Measurements from ENCODE around the gene EWSR1. TPM values are rescaled to one million over a fixed set of nuclear protein-coding genes. Genes with fewer than 3 reads are reported as not detected.

Gene EWSR1
- total RNA-seq, 1 experiment from 2014 or later = 462 TPM

- no peaks in the 10 kb centered on the region for H3K79me1 ChIP-seq (ENCODE audit: insufficient read depth, low read depth, low read length, poor library complexity, severe bottlenecking)
- H2BK20ac ChIP-seq (ENCODE audit: low read depth, low read length, poor library complexity, severe bottlenecking) = no peak overlapping the region
- Mint-ChIP-seq H3K27me3 (ENCODE audit: low read depth) (no peaks in the 10 kb centered on the region), H3K9me3 (no peaks in the 10 kb centered on the region), H3K36me3 (ENCODE audit: insufficient read depth in 1 of 3, low read depth in 3 of 3) (peaks cover 3 to 39% (median 30%) of the 10 kb centered on the region in 3 experiments; a peak in 6 of 7 replicates), H3K4me3 (no peak overlapping the region), H3K27ac (no peak overlapping the region; a peak in 1 of 7 replicates), H3K4me1 (peaks cover 2 to 3% of the 10 kb centered on the region in 2 experiments; a peak in 2 of 4 replicates)
- H2AFZ ChIP-seq (ENCODE audit: low read length) = no peak overlapping the region
- H3K18ac ChIP-seq (ENCODE audit: insufficient read length, low read depth, low read length) = no peak overlapping the region
- H2BK5ac ChIP-seq (ENCODE audit: insufficient read length, low read length) = no peak overlapping the region
- no peak overlapping the region for H4K5ac ChIP-seq (ENCODE audit: insufficient read length, low read depth, low read length)
- no peak overlapping the region for H3K27ac ChIP-seq (ENCODE audit: insufficient read length, low read depth, low read length)
- no peak overlapping the region for H3K56ac ChIP-seq (ENCODE audit: insufficient read length, low read depth, low read length)
- no peak for DNase-seq
- TF ChIP-seq CTCF (conservative IDR thresholded peaks at IDR 0.05) = no peak
- H4K8ac ChIP-seq (replicated peaks; ENCODE audit: insufficient read length, low read depth, low read length) = no peak overlapping the region
- H3K4ac ChIP-seq (ENCODE audit: low read depth, low read length) = no peak overlapping the region
- no peak overlapping the region for H3K4me2 ChIP-seq (ENCODE audit: insufficient read depth, insufficient read length, low read length)
- WGBS (ENCODE audit: extremely low coverage, insufficient read length, low lambda C conversion rate) = no CpG with 5 or more reads among the region's 19 CpGs
- H3K79me2 ChIP-seq (ENCODE audit: insufficient read depth, low read length) = no peaks in the 10 kb centered on the region
- H3K14ac ChIP-seq (ENCODE audit: insufficient read depth, low read length) = no peak overlapping the region
- H3K23ac ChIP-seq (ENCODE audit: insufficient read length, low read depth, low read length) = no peak overlapping the region
- H2BK120ac ChIP-seq (ENCODE audit: low read depth, low read length, poor library complexity, severe bottlenecking) = no peak overlapping the region
- no peaks in the 10 kb centered on the region for H3K9me3 ChIP-seq (ENCODE audit: control insufficient read depth, low read depth, low read length)
- H3T11ph ChIP-seq (ENCODE audit: low read length) = no peak overlapping the region
- H4K20me1 ChIP-seq (ENCODE audit: control insufficient read depth, insufficient read depth, insufficient read length) = peaks cover 3% of the 10 kb centered on the region
- H2AK5ac ChIP-seq (ENCODE audit: insufficient read length, low read length) = no peak overlapping the region
- H3K23me2 ChIP-seq (ENCODE audit: insufficient read length, low read depth, low read length, poor library complexity, severe bottlenecking) = no peaks in the 10 kb centered on the region
- H4K91ac ChIP-seq (ENCODE audit: insufficient read length, low read depth, low read length) = no peak overlapping the region
- no peak overlapping the region for H2BK12ac ChIP-seq (ENCODE audit: insufficient read length, low read depth, low read length)
- H3K9ac ChIP-seq (ENCODE audit: extremely low read depth, insufficient read length, low read length) = no peak overlapping the region
- no peaks in the 10 kb centered on the region for H3K27me3 ChIP-seq (ENCODE audit: insufficient read depth, low read length)
- H3K4me1 ChIP-seq (ENCODE audit: insufficient read depth, low read length) = no peaks in the 10 kb centered on the region
- H2BK15ac ChIP-seq (ENCODE audit: low read depth, low read length) = no peak overlapping the region
Measured at GRCh38 chr22:29330291-29330690, 62.2 kb downstream of the EWSR1 start.
